ENCODE data around the gene SLC35E3.

- TF ChIP-seq CTCF (IDR thresholded peaks at IDR 0.05) (no peak), POLR2A (IDR thresholded peaks at IDR 0.05) (no peak)
Observed at GRCh38 chr12:68800294-68800693, 54.3 kb downstream of the SLC35E3 start.
